Hematopoietic multipotent progenitor cell treated with erythropoietin and hydrocortisone succinate and interleukin-3 and kit ligand, for 4 days (in vitro differentiated cells): Measurements from ENCODE around the gene THRAP3.
"Not testable (repeated sequence)": the region's sequence is repeated elsewhere in the genome, so short reads cannot be mapped to it uniquely, and the experiment has no call there.

Experiments
- DNase-seq: peaks from one replicate; pipeline ENCODE4 v3.0.0-alpha.2; 2015

Gene THRAP3, protein sequence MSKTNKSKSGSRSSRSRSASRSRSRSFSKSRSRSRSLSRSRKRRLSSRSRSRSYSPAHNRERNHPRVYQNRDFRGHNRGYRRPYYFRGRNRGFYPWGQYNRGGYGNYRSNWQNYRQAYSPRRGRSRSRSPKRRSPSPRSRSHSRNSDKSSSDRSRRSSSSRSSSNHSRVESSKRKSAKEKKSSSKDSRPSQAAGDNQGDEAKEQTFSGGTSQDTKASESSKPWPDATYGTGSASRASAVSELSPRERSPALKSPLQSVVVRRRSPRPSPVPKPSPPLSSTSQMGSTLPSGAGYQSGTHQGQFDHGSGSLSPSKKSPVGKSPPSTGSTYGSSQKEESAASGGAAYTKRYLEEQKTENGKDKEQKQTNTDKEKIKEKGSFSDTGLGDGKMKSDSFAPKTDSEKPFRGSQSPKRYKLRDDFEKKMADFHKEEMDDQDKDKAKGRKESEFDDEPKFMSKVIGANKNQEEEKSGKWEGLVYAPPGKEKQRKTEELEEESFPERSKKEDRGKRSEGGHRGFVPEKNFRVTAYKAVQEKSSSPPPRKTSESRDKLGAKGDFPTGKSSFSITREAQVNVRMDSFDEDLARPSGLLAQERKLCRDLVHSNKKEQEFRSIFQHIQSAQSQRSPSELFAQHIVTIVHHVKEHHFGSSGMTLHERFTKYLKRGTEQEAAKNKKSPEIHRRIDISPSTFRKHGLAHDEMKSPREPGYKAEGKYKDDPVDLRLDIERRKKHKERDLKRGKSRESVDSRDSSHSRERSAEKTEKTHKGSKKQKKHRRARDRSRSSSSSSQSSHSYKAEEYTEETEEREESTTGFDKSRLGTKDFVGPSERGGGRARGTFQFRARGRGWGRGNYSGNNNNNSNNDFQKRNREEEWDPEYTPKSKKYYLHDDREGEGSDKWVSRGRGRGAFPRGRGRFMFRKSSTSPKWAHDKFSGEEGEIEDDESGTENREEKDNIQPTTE

DNA sequence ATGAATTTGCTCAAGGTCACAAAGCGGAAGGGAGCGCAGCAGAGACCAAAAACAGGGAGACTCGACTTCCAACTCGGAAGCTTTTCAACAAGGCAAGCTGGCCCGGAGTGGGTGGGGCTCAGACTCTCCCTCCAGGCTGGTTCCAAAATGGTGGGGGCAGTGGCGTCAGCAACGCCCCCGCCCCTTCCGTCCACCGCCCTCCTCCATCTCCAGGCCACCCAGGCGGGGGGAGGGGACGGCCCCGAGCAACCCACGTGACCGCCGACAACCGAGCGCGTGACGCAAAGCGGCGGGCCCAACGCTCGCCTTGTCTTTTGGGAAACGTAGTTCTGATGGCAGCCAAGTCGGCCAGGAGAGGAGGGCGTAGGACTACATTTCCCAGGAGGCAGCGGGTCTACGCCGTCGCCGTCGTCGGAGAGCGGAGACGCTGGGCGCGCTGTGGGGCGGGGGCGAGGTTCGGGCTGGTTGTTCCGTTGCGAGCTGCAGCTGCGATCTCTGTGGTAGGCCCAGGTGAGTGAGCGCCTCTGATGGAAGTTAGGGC, at the start of gene THRAP3:
Gene THRAP3, plus strand, starts transcription at position 448 of the 541 bp plus-strand sequence. CDS start 58,121 bp downstream, outside the sequence.
- DNase-seq, result peak; percentile 100

DNA sequence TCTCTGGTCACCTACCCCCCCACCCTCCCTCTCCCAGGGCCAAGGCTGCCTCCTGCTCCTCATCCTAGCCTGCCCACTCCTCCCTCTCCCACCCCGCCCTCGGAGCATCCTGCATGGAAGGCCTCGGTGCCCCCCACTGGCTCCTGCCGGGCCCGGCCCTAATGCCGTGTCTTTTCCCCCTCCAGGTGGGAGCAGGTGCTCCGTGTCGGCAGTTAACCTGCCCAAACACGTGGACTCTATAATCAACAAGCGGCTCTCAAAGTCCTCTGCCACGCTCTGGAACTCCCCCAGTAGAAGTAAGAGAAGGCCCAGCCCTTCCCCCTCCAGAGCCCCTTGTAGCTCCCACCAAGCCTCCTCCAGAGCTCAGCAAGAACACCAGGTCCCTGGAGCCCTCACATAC, 49.5 kb upstream of the THRAP3 start:
- DNase-seq, result no peak

DNA sequence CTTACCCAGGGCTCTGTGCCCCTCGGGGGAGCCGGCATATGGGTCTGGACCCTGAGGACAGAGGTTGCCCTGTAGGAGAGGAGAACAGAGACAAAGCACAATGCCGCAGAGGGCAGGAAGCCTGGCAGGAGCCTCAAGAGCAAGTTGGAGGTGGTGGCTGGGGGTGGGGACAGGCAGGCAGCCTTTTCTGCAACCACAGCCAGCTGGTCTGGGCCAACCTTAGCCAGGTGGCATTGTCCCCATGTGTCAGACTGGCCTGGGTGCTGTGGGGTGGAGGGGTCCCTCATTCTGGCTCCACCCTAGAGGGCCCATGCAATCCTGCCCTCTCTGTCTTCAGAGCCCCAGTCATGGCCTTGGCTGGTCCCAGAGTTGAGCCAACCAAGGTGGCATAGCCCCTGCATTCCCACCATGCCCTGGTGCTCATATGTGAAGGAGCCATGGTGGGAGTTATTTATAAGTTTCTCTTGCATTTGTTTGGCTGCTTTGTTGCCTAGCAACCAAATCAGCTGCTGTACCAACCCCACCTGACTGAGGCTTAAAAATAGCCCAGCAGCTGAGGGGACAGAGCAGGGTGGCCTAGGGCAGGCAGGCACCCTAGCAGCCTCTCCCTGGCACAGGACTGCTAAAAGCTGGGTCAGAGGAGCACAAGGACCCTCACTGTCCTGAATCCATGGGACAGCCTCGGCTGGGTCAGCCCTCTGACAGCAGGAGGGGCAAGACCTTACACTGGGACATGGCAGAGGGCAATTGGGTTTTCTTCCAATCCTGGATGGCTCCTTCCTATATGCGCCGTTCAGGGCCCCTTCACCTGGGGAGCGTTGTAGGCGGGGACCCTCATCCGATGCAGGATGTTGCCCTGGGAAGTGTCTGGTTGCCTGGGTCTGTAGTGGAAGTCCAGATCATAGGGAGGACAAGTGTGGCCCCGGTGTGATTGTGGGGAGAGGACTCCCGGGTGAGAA, 48.8 kb upstream of the THRAP3 start:
- DNase-seq, result no peak

DNA sequence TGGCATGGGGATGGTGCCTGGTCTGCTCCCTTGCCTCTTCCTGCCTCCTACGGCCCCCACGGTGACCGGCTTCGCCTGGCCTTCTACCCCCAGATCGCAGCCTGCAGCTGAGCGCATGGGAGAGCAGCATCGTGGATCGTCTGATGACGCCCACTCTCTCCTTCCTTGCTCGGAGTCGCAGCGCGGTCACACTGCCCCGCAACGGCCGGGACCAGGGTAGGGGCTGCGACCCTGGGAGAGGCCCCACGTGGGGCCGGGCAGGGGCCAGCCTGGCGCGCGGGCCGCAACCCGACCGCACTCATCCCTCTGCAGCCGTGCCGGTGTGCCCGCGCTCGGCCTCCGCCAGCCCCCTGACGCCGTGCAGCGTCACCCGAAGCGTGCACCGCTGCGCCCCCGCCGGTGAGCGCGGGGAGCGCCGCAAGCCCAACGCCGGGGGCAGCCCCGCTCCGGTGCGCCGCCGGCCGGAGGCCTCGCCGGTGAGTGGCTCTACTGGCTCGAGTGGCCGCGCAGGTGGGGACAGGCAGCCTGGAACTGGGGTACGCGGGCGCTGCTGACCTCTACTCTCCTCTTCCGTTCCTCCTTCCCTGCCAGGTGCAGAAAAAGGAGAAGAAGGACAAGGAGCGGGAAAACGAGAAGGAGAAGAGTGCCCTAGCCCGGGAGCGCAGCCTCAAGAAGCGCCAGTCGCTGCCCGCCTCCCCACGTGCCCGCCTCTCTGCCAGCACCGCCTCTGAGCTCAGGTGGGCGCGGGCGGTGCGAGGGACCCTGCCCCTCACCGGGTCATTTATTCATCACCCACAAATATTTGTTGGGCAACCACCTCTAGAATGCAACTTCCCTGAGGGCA, 47.9 kb upstream of the THRAP3 start:
- no peak for DNase-seq

DNA sequence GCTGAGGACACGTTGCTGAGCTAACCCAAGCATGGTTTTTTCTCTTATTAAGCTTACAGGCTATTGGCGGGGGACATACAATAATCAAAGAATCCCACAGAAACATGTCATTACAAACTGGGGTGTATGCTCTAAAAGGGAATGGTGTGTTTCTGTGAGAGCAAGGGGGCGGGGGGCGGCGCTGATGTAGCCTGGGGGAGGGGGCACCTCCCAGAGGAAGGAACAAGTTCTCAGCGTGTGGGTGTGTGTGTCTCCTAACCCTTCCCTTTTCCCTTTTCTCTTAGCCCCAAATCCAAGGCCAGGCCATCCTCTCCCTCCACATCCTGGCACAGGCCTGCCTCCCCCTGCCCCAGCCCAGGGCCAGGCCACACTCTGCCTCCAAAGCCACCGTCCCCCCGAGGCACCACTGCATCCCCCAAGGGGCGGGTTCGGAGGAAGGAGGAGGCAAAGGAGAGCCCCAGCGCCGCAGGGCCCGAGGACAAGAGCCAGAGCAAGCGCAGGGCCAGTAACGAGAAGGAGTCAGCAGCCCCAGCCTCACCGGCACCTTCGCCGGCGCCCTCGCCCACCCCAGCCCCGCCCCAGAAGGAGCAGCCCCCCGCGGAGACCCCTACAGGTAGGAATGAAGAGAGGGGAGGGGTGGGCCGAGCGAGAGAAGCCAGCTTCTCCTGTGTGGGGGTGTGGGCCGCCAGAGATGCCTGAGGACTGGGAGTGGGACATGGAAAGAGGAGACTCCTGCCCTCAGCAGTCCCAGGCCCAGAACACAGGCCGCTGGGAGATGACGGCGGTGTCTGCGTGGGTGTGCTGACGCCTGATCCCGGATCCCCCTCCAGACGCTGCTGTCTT, 46.4 kb upstream of the THRAP3 start:
- no peak for DNase-seq

DNA sequence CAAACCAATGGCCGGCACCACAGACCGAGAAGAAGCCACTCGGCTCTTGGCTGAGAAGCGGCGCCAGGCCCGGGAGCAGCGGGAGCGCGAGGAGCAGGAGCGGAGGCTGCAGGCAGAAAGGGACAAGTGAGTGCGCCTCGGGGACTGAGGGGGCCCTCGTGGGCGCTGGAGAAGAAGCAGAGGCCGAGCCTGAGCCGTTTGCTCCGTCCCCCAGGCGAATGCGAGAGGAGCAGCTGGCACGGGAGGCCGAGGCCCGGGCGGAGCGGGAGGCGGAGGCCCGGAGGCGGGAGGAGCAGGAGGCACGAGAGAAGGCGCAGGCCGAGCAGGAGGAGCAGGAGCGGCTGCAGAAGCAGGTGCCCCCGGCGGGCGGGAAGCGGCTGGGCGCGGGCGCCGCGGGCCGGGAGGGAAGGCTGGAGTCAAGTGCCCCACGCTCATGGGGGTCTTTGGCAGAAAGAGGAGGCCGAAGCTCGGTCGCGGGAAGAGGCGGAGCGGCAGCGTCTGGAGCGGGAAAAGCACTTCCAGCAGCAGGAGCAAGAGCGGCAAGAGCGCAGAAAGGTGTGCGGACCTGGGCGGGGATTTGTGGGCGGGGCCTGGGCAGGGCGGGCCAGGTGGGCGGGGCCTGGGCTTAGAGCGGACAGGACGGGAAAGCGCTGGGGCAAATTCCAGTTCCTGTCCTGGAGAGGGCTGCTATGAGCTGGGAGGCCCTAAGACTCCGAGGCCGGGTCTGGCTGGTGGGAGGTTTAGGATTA, 45.6 kb upstream of the THRAP3 start:
- no peak for DNase-seq

DNA sequence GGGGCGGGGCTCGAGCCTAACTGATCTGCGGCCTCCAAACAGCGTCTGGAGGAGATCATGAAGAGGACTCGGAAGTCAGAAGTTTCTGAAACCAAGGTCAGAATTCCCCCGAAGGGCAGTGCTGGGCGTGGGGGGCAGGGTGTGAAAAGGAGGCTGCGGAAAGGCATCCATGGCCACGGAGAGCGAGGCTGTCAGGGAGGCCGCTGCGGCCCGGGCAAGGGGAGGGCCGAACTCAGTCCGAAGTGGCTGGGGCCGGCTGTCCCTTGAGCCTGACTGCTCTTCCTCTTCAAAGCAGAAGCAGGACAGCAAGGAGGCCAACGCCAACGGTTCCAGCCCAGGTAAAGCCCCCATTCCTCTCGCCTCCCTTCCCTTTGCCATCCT, 45.0 kb upstream of the THRAP3 start:
- no peak for DNase-seq

DNA sequence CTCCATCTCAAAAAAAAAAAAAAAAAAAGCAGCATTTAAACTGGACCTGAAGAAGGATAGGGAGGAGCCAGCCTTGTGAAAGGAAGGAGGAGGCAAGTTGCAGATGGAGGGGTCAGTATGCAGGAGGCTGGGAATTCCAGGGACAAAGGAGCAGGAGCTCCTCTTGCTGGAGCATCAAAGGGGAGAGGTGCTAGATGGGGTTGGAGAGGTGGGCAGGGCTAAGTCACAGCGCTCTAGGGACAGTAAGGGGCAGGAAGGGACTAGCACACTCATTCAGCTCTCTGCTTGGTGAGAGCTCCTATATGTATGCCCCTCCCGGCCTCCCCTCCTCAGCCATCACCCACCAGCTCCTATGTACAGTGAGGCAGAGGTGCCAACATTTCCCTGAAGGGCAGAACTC, 41.5 kb upstream of the THRAP3 start:
- no peak for DNase-seq

DNA sequence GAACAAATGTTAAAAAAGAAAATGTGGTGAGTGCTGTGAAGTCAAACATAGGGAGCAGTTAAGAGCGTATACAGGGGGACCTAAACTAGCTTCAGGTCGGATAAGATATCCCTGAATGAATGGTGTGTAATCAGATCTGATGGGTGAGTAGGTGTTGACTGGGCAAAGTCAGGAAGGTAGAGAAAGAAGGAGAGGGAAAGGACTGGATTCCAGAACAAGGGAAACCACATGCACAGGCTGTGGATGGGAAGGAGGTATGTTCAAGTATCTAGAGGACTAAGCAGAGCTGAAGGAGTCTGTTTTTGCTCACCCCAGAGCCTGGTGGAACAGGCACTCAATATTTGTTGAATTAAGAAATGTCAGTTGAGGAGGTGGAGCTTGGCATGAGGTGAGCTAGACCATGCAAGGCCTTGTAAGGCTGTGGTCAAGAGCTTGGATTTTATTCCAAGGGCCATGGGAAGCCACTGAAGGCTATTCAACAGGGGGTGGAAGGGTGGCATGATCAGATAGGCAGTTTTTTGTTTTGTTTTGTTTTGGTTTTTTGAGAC, 40.9 kb upstream of the THRAP3 start:
- no peak for DNase-seq

DNA sequence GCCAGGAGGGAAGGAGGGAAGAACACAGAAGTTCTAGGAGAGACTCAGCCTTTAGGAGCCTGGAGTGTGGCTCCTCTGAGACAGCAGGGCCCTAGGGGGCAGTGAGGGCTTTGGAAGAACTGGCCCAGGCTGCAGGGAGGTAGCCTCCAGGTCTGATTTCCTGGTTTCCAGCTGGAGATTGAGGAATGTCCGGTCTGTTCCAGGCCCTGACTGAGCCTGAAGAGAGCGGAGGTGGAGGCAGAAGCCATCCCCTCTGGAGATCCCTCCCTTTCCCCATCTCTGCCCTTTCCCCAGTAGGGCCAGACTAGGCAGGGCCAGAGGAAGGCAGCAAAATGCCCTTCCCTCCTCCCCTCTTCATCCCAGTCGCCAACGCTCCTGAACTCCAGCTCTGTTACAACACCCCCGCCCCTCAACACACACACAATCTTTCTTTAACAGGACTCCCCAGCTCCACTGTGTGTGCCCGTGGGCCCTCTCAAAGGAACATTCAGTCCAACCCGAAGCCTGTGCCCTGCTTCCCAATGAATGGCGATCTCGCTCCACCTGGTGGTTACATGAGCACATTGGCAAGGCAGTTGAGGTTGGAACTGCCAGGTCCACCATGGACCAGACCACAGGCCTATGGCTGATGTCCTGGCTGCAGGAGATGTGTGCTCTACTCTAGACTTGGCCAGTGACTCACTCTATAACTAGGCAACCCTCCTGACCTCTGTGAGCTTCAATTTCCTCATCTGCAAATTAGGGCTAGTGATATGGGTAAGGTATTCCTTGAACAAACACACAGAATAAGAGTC, 36.2 kb upstream of the THRAP3 start:
- DNase-seq, result peak; percentile 95

DNA sequence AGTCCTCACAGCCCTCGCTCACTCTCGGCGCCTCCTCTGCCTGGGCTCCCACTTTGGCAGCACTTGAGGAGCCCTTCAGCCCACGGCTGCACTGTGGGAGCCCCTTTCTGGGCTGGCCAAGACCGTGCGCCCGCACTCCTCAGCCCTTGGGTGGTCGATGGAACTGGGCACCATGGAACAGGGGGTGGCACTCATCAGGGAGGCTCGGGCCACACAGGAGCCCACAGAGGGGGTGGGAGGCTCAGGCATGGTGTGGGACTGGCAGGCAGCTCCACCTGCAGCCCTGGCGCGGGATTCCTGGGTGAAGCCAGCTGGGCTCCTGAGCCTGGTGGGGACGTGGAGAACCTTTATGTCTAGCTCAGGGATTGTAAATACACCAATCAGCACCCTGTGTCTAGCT, 27.4 kb upstream of the THRAP3 start:
- not testable (repeated sequence) for DNase-seq

DNA sequence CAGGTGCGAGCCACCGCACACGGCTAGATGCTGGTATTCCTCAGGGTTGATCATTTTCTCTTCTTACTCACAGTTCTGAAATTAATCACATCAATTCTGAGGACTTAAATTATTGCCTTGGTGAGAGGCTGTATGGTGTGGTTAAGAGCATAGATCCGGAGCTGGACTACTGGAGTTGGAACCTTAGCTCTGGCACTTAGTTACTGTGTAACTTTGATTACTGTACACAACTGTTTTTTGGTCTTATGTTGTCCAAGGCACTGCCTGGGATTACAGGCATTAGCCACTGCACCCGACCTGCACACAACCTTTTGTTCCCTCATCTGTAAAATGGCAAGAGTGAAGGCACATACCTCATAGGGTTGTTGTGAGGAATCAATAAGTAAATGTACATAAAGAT, 25.6 kb upstream of the THRAP3 start:
- DNase-seq, result no peak

DNA sequence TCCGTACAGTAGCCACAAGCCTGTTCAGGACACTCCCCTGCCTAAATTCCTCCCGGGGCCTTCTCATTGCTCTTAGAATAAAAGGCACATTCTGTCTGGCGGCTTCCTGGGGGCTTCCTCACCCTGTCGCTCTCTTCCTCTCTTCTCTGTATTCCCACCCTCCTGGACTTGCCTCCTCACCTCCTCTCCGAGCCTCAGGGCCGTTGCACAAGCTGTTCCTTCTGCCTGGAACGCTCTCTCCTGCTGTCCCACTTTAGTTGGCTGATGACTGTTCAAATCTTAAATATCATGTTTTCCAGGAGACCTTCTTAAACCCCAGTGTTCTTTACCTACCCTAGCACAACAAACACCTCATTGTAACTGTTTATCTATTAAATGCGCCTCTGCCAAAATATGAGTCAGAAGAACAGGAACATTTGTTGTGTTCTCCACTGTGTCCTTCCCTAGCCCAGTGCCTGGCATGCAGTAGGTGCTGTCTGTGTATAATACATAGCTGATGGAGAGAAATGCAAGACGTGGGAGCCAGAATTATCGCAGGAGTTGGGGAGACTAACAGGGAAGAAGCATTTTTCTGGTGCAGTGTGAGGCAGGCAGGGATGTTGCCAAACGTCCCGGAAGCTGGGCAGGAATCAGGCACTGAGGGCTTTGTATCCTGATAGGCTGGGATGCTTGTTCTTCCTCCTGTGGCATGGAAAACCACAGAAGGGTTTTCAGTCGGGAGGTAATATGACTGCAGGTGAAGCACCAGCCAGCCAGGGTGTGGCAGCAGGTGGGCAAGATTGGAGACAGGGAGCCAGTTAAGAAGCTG, 24.1 kb upstream of the THRAP3 start:
- no peak for DNase-seq

DNA sequence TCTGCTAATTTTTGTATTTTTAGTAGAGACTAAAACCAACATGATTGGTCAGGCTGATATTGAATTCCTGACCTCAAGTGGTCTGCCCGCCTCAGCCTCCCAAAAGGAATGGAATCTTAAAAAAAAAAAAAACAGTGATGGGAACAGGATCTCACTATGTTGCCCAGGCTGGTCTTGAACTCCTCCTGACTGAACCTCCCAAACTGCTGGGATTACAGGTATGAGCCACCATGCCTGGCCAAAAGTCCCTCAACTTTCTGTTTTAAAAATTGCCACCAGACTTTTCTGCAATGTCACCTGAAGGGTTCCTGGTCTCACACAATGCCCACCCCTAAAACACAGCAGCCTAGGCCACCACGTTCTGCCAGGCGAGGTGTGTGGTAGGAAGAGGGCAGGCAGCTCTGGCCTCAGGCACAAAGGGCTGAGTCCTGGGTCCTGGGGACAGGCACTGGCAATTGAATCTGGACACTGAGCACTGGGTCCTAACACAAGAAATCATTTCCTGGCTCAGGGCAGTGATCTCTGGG, 21.2 kb upstream of the THRAP3 start:
- no peak for DNase-seq

DNA sequence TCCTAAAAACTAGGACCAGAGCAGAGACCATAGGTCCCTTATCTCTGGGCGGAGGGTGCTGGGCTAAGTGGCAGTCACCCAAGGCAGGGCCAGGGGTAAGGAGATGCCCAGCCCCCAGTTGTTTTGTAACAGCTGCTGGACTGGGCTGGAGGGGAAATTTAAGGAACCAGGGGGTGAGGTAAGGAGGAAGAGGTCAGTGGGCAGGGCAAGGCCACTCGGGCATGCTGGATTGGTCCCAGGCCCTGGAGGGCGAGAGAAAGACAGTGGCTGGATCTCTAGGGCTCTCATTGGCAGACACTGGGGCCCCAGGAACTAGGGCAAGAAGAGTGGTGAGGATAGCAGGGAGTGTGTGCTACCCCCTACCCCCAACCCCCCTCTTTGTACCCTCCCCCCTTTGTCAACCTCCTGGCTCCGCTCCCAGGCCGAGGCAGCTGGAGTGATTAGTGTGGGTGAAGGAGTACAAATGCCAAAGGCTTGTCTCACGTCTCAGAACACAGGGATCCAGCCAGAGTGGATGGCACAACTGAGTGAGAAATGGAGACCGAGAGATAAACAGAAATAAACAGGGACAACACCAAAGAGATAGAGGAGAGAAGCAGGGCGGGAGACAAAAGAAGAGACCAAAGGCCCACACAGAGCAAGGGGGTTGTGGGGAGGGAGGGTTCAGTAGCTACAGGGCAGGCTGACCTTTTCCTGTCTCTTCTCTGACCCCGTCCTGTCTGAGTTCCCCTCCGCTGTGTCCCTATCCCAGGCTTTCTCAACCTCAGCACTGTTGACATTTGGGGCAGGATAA, 20.5 kb upstream of the THRAP3 start:
- DNase-seq, result peak; percentile 57

DNA sequence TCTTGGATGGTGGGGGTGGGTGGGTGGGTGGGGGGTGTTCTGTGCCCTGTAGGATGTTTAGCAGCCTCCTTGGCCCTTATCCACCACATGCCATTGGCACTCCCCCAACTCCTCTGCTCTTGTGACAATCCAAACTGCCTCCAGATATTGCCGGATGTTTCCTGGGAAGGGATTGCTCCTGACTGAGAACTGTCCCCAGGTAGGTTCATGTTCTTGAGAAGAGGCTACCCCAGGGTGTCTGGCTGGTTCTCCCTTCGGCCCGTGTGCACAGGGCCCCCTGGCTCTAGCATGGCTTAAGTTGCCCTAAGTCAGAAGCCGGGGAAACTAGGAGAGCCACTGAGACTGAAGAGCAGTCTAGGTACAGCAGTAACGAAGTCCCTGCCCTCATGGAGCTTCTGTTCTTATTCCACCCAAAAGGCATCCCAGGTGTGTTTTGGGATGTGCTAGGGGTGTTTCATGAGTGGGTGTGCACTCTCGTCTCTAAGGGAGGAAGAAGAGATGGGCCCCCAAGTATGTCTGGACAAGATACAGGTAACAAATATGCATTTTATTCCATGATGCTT, 19.8 kb upstream of the THRAP3 start:
- DNase-seq, result no peak
